Measurements from ENCODE around the gene GLP2R.

DNA sequence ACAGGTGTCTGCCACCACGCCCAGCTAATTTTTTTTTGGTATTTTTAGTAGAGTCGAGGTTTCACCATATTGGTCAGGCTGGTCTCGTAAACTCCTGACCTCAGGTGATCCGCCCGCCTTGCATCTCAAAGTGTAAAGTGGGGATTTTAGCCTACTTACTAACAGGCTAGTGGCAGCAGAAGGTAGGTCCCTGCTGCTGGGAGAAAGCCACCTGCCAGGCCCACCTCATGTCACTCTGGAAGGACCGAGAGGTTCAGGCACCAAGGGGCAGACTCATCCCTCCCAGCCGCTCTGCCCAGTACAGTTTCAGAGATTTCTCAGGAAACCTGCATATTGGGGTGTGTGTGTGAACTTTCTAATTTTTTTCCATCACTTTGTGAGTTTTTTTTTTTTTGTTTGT is 81.4 kb downstream of the GLP2R start:
- TF ChIP-seq, protein P1, sequence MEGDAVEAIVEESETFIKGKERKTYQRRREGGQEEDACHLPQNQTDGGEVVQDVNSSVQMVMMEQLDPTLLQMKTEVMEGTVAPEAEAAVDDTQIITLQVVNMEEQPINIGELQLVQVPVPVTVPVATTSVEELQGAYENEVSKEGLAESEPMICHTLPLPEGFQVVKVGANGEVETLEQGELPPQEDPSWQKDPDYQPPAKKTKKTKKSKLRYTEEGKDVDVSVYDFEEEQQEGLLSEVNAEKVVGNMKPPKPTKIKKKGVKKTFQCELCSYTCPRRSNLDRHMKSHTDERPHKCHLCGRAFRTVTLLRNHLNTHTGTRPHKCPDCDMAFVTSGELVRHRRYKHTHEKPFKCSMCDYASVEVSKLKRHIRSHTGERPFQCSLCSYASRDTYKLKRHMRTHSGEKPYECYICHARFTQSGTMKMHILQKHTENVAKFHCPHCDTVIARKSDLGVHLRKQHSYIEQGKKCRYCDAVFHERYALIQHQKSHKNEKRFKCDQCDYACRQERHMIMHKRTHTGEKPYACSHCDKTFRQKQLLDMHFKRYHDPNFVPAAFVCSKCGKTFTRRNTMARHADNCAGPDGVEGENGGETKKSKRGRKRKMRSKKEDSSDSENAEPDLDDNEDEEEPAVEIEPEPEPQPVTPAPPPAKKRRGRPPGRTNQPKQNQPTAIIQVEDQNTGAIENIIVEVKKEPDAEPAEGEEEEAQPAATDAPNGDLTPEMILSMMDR (IDR thresholded peaks at IDR 0.05 in 4 of 5, conservative IDR thresholded peaks at IDR 0.05 in 1 of 5): no peak
- no peak for TF ChIP-seq POLR2A (IDR thresholded peaks at IDR 0.05)

Data from gastrocnemius medialis (tissue), 4 donors.